Ishikawa (cell line): ENCODE measurements around the gene FBXL3.

Experiments
- CEBPB ChIP-seq: IDR thresholded peaks from 2 replicates; pipeline ENCODE4 v1.6.1; 2012
- CREB1 ChIP-seq: IDR thresholded peaks from 2 replicates; pipeline ENCODE4 v1.6.1; 2012; ENCODE audit warnings: low read depth
- EGR1 ChIP-seq: IDR thresholded peaks from 2 replicates; pipeline ENCODE4 v1.6.1; 2012
- EP300 ChIP-seq: IDR thresholded peaks from 2 replicates; pipeline ENCODE4 v1.6.1; 2012; ENCODE audit warnings: borderline replicate concordance
- MAX ChIP-seq: IDR thresholded peaks from 2 replicates; pipeline ENCODE4 v1.6.1; 2012
- NFIC ChIP-seq: IDR thresholded peaks from 2 replicates; pipeline ENCODE4 v1.6.1; 2012
- RAD21 ChIP-seq: IDR thresholded peaks from 2 replicates; pipeline ENCODE4 v1.6.1; 2012; ENCODE audit warnings: low read depth
- REST ChIP-seq: IDR thresholded peaks from 2 replicates; pipeline ENCODE4 v1.6.1; 2012; ENCODE audit warnings: low read depth, mild to moderate bottlenecking
- TAF1 ChIP-seq: IDR thresholded peaks from 2 replicates; pipeline ENCODE4 v1.6.1; 2012; ENCODE audit warnings: low read depth, mild to moderate bottlenecking
- TCF12 ChIP-seq: IDR thresholded peaks from 2 replicates; pipeline ENCODE4 v1.6.1; 2012; ENCODE audit warnings: low read depth
- TEAD4 ChIP-seq: IDR thresholded peaks from 2 replicates; pipeline ENCODE4 v1.6.1; 2012
- USF1 ChIP-seq: IDR thresholded peaks from 2 replicates; pipeline ENCODE4 v1.6.1; 2012
- YY1 ChIP-seq: IDR thresholded peaks from 2 replicates; pipeline ENCODE4 v1.6.1; 2012; ENCODE audit warnings: low read depth
- ZBTB7A ChIP-seq: IDR thresholded peaks from 2 replicates; pipeline ENCODE4 v1.6.1; 2012; ENCODE audit warnings: low read depth

The FBXL3 gene

GRCh38 chr13:77056886-77057285 is 29.9 kb upstream of the FBXL3 start:
- TF ChIP-seq CEBPB, result no peak
- TF ChIP-seq CREB1, result no peak
- no peak for TF ChIP-seq MAX
- no peak for TF ChIP-seq TCF12

GRCh38 chr13:77056382-77056781 is 29.4 kb upstream of the FBXL3 start:
- TF ChIP-seq TCF12, result no peak
- no peak for TF ChIP-seq EP300
- no peak for TF ChIP-seq USF1
- no peak for TF ChIP-seq EGR1
- no peak for TF ChIP-seq MAX
- TF ChIP-seq RAD21, result peak; percentile 19; the same call in 1 of the 2 replicates
- no peak for TF ChIP-seq YY1

- TF ChIP-seq EGR1, result no peak
- no peak for TF ChIP-seq USF1
- TF ChIP-seq TEAD4, result no peak
- TF ChIP-seq TCF12, result no peak
- no peak for TF ChIP-seq CREB1
- TF ChIP-seq EP300, result no peak
- no peak for TF ChIP-seq REST
- no peak for TF ChIP-seq NFIC
Measured at GRCh38 chr13:77055158-77055557, 28.2 kb upstream of the FBXL3 start.

- TF ChIP-seq ZBTB7A (no peak), TCF12 (no peak), RAD21 (no peak), MAX (no peak), REST (no peak), CREB1 (no peak)
Measured at GRCh38 chr13:77053192-77053591, 26.2 kb upstream of the FBXL3 start.

GRCh38 chr13:77048681-77049080 is 21.7 kb upstream of the FBXL3 start:
- TF ChIP-seq CREB1 (no peak), TAF1 (no peak), ZBTB7A (no peak), EGR1 (no peak), REST (no peak), TEAD4 (no peak), USF1 (no peak), NFIC (0 out of 2 replicates have a peak, but pooled peaks have one; percentile 25), MAX (peak; percentile 37; the same call in 1 of the 2 replicates), EP300 (no peak), RAD21 (no peak), CEBPB (no peak)
